ENCODE measurements around the gene TMEM167B. TPM values are rescaled to one million over a fixed set of nuclear protein-coding genes. Genes with fewer than 3 reads are reported as not detected.

Gene TMEM167B
- 17.3 and 19.6 TPM in 2 replicates for total RNA-seq

GRCh38 chr1:109090196-109091077 lies at the start of gene TMEM167B:
TMEM167B (plus strand) TSS chr1:109090764; CDS start chr1:109090873, 109 bp downstream.

GRCh38 chr1:109041621-109042468 lies 48.7 kb upstream of the TMEM167B start, which contains the start of gene WDR47:
WDR47 (minus strand) TSS chr1:109042102; CDS start chr1:109023512, 18,590 bp downstream.

GRCh38 chr1:109075531-109076490 lies 14.8 kb upstream of the TMEM167B start, which contains the start of gene TAF13:
TAF13 (minus strand) TSS chr1:109076003; CDS start chr1:109075947, 56 bp downstream.

GRCh38 chr1:109113590-109114341 lies 23.2 kb downstream of the TMEM167B start, which contains the start of gene ELAPOR1:
ELAPOR1 (plus strand) TSS chr1:109114115; CDS start chr1:109114184, 69 bp downstream.

Other genes with a start within 250 kb of the TMEM167B start
- not detected in 2 replicates for gene AKNAD1, start 233.7 kb upstream of the TMEM167B start, total RNA-seq
- gene GPSM2, start 213.8 kb upstream of the TMEM167B start, total RNA-seq = 10.9 and 15.2 TPM in 2 replicates
- gene CLCC1, start 127.3 kb upstream of the TMEM167B start, total RNA-seq = 22.6 and 29.2 TPM in 2 replicates
- gene WDR47, start 48.7 kb upstream of the TMEM167B start, total RNA-seq = 18.7 and 19.9 TPM in 2 replicates
- 70.3 and 84.6 TPM in 2 replicates for gene TAF13, start 14.8 kb upstream of the TMEM167B start, total RNA-seq
- gene ELAPOR1, start 23.4 kb downstream of the TMEM167B start, total RNA-seq = 0.09 and 0.27 TPM in 2 replicates
- gene SARS1, start 123.2 kb downstream of the TMEM167B start, total RNA-seq = 187 and 254 TPM in 2 replicates
- 0.45 and 2.1 TPM in 2 replicates for gene CELSR2, start 158.8 kb downstream of the TMEM167B start, total RNA-seq
- gene PSRC1, start 192.4 kb downstream of the TMEM167B start, total RNA-seq = 3.9 and 8.5 TPM in 2 replicates
- gene MYBPHL, start 216.2 kb downstream of the TMEM167B start, total RNA-seq = not detected in 2 replicates